Activated CD4-positive, alpha-beta memory T cell treated with anti-CD3 and anti-CD28 coated beads for 36 hours (primary cell): ENCODE data around the gene ARGLU1. TPM values are rescaled to one million over a fixed set of nuclear protein-coding genes. Genes with fewer than 3 reads are reported as not detected.

ENCODE experiments used
- CTCF ChIA-PET: fragments of 350-600 bp; sonication (Branson Sonifier 250); formaldehyde crosslinking; loops from one replicate; lab custom pipeline; 2021; ENCODE audit warnings: antibody characterized with exemption, inconsistent platforms; lab: Charles Lee
- POLR2A ChIA-PET: fragments of 350-600 bp; sonication (Branson Sonifier 250); formaldehyde crosslinking; loops from one replicate; lab custom pipeline; 2021; ENCODE audit warnings: antibody characterized with exemption; lab: Charles Lee
- DNase-seq: peaks from one replicate; pipeline ENCODE4 v3.0.0-alpha.2; 2020
- H3K27ac Mint-ChIP-seq: one replicate; pipeline ENCODE4 v1.8.0; 2021; ENCODE audit warnings: mixed read lengths
- H3K27me3 Mint-ChIP-seq: one replicate; pipeline ENCODE4 v1.8.0; 2021; ENCODE audit warnings: mixed read lengths
- H3K36me3 Mint-ChIP-seq: one replicate; pipeline ENCODE4 v1.8.0; 2021; ENCODE audit warnings: mixed read lengths
- H3K4me1 Mint-ChIP-seq: one replicate; pipeline ENCODE4 v1.8.0; 2021; ENCODE audit warnings: low read depth, mixed read lengths
- H3K4me3 Mint-ChIP-seq: one replicate; pipeline ENCODE4 v1.8.0; 2021; ENCODE audit warnings: mild to moderate bottlenecking, mixed read lengths
- H3K9me3 Mint-ChIP-seq: one replicate; pipeline ENCODE4 v1.8.0; 2021; ENCODE audit warnings: mixed read lengths
- intact Hi-C: fragments of 100-400 bp; cut with micrococcal nuclease; formaldehyde crosslinking; loops from one replicate; pipeline ENCODE4 v1.15.1; 2023
- total RNA-seq, 2 experiments: library from RNA; stranded (reverse); gene quantifications; one replicate each; pipeline ENCODE4 v1.2.3, GENCODE V29; 2021

Gene ARGLU1
- total RNA-seq, 2 experiments from 2014 or later = 81.0 to 87.1 TPM

- H3K4me3 Mint-ChIP-seq = no peak overlapping the region
- no peaks in the 10 kb centered on the region for H3K9me3 Mint-ChIP-seq
- no peak for DNase-seq
- CTCF ChIA-PET = no interaction called here
- intact Hi-C loops = loop anchor here (5.0 kb wide), 1 partner anchor 39 kb away; no protein-coding TSS in a partner anchor
- peaks cover 13% of the 10 kb centered on the region for H3K4me1 Mint-ChIP-seq
- POLR2A ChIA-PET = no interaction called here
- peaks cover 55% of the 10 kb centered on the region for H3K27me3 Mint-ChIP-seq
- H3K36me3 Mint-ChIP-seq = no peaks in the 10 kb centered on the region
- H3K27ac Mint-ChIP-seq = no peak overlapping the region
These were observed 74.3 kb downstream of the ARGLU1 start for GRCh38 chr13:106493533-106494220.

- Mint-ChIP-seq H3K27me3 (peaks cover 53% of the 10 kb centered on the region), H3K4me3 (no peak overlapping the region), H3K4me1 (peaks cover 13% of the 10 kb centered on the region), H3K27ac (no peak overlapping the region), H3K9me3 (no peaks in the 10 kb centered on the region), H3K36me3 (no peaks in the 10 kb centered on the region)
- CTCF ChIA-PET = no interaction called here
- POLR2A ChIA-PET = no interaction called here
- intact Hi-C loops = loop anchor here (5.0 kb wide), 1 partner anchor 39 kb away; no protein-coding TSS in a partner anchor
- DNase-seq = no peak
These were observed 75.1 kb downstream of the ARGLU1 start for GRCh38 chr13:106492588-106493475.

GRCh38 chr13:106491928-106492587 is 75.9 kb downstream of the ARGLU1 start:
- POLR2A ChIA-PET = no interaction called here
- DNase-seq = no peak
- H3K36me3 Mint-ChIP-seq = no peaks in the 10 kb centered on the region
- H3K4me3 Mint-ChIP-seq = no peak overlapping the region
- H3K27me3 Mint-ChIP-seq = peaks cover 48% of the 10 kb centered on the region
- CTCF ChIA-PET = no interaction called here
- H3K4me1 Mint-ChIP-seq = peaks cover 13% of the 10 kb centered on the region
- intact Hi-C loops = loop anchor here (5.0 kb wide), 1 partner anchor 40 kb away; no protein-coding TSS in a partner anchor
- no peak overlapping the region for H3K27ac Mint-ChIP-seq
- no peaks in the 10 kb centered on the region for H3K9me3 Mint-ChIP-seq

Other genes starting within 250 kb of the ARGLU1 start
- gene EFNB2, start 32.5 kb downstream of the ARGLU1 start, total RNA-seq = under 1 TPM in 1 of 2 experiments, not detected in 1; 0.07 TPM